ENCODE results near the gene FAM47E. TPM values are rescaled to one million over a fixed set of nuclear protein-coding genes. Genes with fewer than 3 reads are reported as not detected.

FAM47E gene
- total and polyA plus RNA-seq, 2 of the 13 experiments (the other 11 are each of a cell fraction or from before 2014, with no cell fraction given): 0.33 to 0.66 TPM

DNA sequence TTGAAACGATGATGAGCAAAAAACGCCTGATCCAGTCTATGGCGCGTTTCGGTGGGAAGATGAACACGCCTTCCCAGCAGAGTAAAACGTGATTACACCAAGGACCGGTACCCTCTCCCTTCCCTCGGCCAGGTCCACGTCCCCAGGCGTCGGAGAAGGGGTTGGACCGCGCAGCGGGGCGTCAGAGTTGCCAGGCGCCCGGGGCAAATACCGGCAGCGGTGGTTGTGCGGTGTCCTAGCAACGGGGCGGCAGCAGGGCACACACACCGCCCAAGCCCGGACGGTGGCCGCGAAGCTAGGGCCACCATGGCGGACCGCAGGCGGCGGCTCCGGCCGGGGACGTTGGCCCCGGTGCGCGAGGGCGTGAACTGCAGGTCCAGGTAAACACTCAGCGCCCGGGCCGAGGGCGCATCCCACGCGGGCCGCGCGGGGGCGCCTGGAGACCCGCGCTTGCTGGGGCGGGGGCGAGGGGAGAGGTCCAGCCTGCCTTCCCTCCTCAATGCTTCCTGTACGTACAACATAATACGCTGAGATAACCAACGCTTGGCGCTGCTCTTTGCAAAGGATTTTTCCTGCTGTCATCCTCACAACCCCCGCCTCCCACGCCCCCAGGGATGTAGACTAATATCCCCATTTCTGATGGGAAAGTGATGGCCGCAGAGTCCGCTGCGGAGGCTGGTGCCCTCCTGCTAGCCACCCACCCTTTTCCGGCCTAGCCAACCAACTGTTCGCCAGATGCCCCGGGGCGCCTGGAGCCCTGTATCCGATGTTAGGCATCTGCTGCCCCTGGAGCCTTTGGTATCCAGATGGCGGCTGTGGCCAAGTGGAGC is at the start of gene FAM47E (continued):
- no peak for TF ChIP-seq ZNF569 (CRISPR knock-in tag; IDR thresholded peaks at IDR 0.05; ENCODE audit: borderline replicate concordance)
- TF ChIP-seq, protein P1, sequence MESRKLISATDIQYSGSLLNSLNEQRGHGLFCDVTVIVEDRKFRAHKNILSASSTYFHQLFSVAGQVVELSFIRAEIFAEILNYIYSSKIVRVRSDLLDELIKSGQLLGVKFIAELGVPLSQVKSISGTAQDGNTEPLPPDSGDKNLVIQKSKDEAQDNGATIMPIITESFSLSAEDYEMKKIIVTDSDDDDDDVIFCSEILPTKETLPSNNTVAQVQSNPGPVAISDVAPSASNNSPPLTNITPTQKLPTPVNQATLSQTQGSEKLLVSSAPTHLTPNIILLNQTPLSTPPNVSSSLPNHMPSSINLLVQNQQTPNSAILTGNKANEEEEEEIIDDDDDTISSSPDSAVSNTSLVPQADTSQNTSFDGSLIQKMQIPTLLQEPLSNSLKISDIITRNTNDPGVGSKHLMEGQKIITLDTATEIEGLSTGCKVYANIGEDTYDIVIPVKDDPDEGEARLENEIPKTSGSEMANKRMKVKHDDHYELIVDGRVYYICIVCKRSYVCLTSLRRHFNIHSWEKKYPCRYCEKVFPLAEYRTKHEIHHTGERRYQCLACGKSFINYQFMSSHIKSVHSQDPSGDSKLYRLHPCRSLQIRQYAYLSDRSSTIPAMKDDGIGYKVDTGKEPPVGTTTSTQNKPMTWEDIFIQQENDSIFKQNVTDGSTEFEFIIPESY (CRISPR knock-in tag; IDR thresholded peaks at IDR 0.05): no peak
- no peak for TF ChIP-seq HOXA7 (CRISPR knock-in tag; IDR thresholded peaks at IDR 0.05)
- no peak for TF ChIP-seq KAT2B (IDR thresholded peaks at IDR 0.05; ENCODE audit: borderline replicate concordance, low read depth, low read length)
- peak; percentile 70 for TF ChIP-seq THAP11 (CRISPR knock-in tag; IDR thresholded peaks at IDR 0.05)
- peak; percentile 57; the same call in 1 of the 2 replicates for TF ChIP-seq ZBTB7A (CRISPR knock-in tag; IDR thresholded peaks at IDR 0.05)
- TF ChIP-seq MTF1 (CRISPR knock-in tag; IDR thresholded peaks at IDR 0.05): no peak
- TF ChIP-seq, protein P2, sequence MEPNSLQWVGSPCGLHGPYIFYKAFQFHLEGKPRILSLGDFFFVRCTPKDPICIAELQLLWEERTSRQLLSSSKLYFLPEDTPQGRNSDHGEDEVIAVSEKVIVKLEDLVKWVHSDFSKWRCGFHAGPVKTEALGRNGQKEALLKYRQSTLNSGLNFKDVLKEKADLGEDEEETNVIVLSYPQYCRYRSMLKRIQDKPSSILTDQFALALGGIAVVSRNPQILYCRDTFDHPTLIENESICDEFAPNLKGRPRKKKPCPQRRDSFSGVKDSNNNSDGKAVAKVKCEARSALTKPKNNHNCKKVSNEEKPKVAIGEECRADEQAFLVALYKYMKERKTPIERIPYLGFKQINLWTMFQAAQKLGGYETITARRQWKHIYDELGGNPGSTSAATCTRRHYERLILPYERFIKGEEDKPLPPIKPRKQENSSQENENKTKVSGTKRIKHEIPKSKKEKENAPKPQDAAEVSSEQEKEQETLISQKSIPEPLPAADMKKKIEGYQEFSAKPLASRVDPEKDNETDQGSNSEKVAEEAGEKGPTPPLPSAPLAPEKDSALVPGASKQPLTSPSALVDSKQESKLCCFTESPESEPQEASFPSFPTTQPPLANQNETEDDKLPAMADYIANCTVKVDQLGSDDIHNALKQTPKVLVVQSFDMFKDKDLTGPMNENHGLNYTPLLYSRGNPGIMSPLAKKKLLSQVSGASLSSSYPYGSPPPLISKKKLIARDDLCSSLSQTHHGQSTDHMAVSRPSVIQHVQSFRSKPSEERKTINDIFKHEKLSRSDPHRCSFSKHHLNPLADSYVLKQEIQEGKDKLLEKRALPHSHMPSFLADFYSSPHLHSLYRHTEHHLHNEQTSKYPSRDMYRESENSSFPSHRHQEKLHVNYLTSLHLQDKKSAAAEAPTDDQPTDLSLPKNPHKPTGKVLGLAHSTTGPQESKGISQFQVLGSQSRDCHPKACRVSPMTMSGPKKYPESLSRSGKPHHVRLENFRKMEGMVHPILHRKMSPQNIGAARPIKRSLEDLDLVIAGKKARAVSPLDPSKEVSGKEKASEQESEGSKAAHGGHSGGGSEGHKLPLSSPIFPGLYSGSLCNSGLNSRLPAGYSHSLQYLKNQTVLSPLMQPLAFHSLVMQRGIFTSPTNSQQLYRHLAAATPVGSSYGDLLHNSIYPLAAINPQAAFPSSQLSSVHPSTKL (CRISPR knock-in tag; IDR thresholded peaks at IDR 0.05): peak; percentile 79
- TF ChIP-seq XRCC5 (optimal IDR thresholded peaks at IDR 0.05; ENCODE audit: low read length): no peak
- TF ChIP-seq, protein P3, sequence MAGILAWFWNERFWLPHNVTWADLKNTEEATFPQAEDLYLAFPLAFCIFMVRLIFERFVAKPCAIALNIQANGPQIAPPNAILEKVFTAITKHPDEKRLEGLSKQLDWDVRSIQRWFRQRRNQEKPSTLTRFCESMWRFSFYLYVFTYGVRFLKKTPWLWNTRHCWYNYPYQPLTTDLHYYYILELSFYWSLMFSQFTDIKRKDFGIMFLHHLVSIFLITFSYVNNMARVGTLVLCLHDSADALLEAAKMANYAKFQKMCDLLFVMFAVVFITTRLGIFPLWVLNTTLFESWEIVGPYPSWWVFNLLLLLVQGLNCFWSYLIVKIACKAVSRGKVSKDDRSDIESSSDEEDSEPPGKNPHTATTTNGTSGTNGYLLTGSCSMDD (CRISPR knock-in tag; IDR thresholded peaks at IDR 0.05): no peak
- TF ChIP-seq, protein P4, sequence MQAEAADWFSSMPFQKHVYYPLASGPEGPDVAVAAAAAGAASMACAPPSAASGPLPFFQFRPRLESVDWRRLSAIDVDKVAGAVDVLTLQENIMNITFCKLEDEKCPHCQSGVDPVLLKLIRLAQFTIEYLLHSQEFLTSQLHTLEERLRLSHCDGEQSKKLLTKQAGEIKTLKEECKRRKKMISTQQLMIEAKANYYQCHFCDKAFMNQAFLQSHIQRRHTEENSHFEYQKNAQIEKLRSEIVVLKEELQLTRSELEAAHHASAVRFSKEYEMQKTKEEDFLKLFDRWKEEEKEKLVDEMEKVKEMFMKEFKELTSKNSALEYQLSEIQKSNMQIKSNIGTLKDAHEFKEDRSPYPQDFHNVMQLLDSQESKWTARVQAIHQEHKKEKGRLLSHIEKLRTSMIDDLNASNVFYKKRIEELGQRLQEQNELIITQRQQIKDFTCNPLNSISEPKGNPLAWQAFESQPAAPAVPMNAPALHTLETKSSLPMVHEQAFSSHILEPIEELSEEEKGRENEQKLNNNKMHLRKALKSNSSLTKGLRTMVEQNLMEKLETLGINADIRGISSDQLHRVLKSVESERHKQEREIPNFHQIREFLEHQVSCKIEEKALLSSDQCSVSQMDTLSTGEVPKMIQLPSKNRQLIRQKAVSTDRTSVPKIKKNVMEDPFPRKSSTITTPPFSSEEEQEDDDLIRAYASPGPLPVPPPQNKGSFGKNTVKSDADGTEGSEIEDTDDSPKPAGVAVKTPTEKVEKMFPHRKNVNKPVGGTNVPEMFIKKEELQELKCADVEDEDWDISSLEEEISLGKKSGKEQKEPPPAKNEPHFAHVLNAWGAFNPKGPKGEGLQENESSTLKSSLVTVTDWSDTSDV (CRISPR knock-in tag; IDR thresholded peaks at IDR 0.05): peak; percentile 57; the same call in 1 of the 2 replicates
- no peak for TF ChIP-seq ZBTB1 (CRISPR knock-in tag; IDR thresholded peaks at IDR 0.05; ENCODE audit: borderline replicate concordance)
- TF ChIP-seq HMG20B (CRISPR knock-in tag; conservative IDR thresholded peaks at IDR 0.05): no peak
- no peak for TF ChIP-seq NR3C1 (CRISPR knock-in tag; IDR thresholded peaks at IDR 0.05)
- TF ChIP-seq, protein P5, sequence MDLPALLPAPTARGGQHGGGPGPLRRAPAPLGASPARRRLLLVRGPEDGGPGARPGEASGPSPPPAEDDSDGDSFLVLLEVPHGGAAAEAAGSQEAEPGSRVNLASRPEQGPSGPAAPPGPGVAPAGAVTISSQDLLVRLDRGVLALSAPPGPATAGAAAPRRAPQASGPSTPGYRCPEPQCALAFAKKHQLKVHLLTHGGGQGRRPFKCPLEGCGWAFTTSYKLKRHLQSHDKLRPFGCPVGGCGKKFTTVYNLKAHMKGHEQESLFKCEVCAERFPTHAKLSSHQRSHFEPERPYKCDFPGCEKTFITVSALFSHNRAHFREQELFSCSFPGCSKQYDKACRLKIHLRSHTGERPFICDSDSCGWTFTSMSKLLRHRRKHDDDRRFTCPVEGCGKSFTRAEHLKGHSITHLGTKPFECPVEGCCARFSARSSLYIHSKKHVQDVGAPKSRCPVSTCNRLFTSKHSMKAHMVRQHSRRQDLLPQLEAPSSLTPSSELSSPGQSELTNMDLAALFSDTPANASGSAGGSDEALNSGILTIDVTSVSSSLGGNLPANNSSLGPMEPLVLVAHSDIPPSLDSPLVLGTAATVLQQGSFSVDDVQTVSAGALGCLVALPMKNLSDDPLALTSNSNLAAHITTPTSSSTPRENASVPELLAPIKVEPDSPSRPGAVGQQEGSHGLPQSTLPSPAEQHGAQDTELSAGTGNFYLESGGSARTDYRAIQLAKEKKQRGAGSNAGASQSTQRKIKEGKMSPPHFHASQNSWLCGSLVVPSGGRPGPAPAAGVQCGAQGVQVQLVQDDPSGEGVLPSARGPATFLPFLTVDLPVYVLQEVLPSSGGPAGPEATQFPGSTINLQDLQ (CRISPR knock-in tag; IDR thresholded peaks at IDR 0.05): no peak
- TF ChIP-seq ZNF572 (CRISPR knock-in tag; IDR thresholded peaks at IDR 0.05): no peak
- peak; percentile 70; the same call in 1 of the 2 replicates for TF ChIP-seq SRY (CRISPR knock-in tag; IDR thresholded peaks at IDR 0.05)
